ENCODE results near the gene CENPE.

DNA sequence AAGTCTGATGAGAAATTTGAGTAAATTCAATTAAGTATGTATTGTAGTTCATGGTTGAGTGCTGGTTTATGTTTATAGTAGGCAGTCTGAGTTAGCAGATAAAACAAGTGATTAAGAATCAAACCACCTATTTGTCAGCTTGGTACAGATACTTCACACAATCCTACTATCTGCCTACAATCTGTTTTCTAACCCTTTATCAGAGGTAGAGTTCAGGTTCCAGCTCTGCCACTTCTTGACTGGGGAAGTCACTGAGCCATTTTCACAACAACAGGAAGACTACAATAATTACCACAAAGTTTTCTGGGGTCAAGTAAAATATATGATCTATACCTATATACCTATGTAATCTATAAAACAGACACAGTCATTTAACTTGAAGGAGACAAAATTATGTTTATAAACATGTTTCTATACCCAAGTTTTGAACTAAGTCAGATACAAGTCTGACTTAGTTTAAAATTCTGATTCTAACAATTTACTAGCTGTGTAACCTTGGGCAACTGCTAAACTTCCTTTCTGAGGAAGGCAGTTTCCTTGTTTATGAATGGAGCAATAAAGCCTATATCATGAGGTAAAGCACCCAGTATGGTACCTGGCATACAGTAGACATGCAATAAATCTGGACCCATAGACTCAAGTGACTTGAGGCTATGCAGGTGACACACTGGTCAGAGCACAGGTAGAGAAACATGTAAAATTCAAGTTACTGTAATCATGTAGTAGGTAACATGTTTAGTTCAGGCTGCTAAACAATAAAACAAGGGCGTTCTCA, 61.3 kb downstream of the CENPE start:
- TF ChIP-seq TAF1 (IDR thresholded peaks at IDR 0.05; ENCODE audit: borderline replicate concordance, low read depth, low read length): no peak
- TF ChIP-seq POLR2A (IDR thresholded peaks at IDR 0.05; ENCODE audit: low read depth, low read length): no peak
